Skeletal muscle satellite cell (primary cell): ENCODE results near the gene TATDN2.
"Not testable (repeated sequence)": the region's sequence is repeated elsewhere in the genome, so short reads cannot be mapped to it uniquely, and the experiment has no call there.

Experiments
- H3K27me3 ChIP-seq: 2 replicates; pipeline ENCODE4 v1.7.0; 2013; ENCODE audit warnings: low read length; ENCODE audit not compliant: control insufficient read depth, insufficient read depth
- H3K36me3 ChIP-seq: 2 replicates; pipeline ENCODE4 v1.7.0; 2013; ENCODE audit warnings: mild to moderate bottlenecking, control low read depth, low read length; ENCODE audit not compliant: insufficient read depth
- H3K4me1 ChIP-seq: 2 replicates; pipeline ENCODE4 v1.7.0; 2013; ENCODE audit warnings: low read length; ENCODE audit not compliant: control insufficient read depth, insufficient read depth
- H3K4me2 ChIP-seq: 2 replicates; pipeline ENCODE4 v1.7.0; 2013; ENCODE audit warnings: mild to moderate bottlenecking, low read length
- H3K4me3 ChIP-seq: 2 replicates; pipeline ENCODE4 v1.7.0; 2013; ENCODE audit warnings: low read length
- H3K9ac ChIP-seq: 2 replicates; pipeline ENCODE4 v1.7.0; 2013; ENCODE audit warnings: mild to moderate bottlenecking, low read depth, low read length, moderate library complexity
- H3K9me3 ChIP-seq: replicated peaks from 2 replicates; pipeline ENCODE4 v1.7.0; 2013; ENCODE audit warnings: mild to moderate bottlenecking, control low read depth, low read length

Gene TATDN2

GRCh38 chr3:10286596-10287295, 38.5 kb downstream of the TATDN2 start:
- Histone ChIP-seq H3K4me3 (no peak overlapping the region), H3K4me2 (no peak overlapping the region), H3K27me3 (no peaks in the 10 kb centered on the region), H3K9ac (peak overlapping the region; percentile 12), H3K4me1 (peaks cover 14% of the 10 kb centered on the region), H3K9me3 (no peaks in the 10 kb centered on the region), H3K36me3 (peaks cover 51% of the 10 kb centered on the region)

GRCh38 chr3:10287936-10288574, 39.8 kb downstream of the TATDN2 start:
- H3K36me3 ChIP-seq, result peaks cover 54% of the 10 kb centered on the region
- no peak overlapping the region for H3K4me3 ChIP-seq
- no peak overlapping the region for H3K9ac ChIP-seq
- no peaks in the 10 kb centered on the region for H3K27me3 ChIP-seq
- H3K9me3 ChIP-seq, result no peaks in the 10 kb centered on the region
- H3K4me1 ChIP-seq, result peaks cover 7% of the 10 kb centered on the region
- no peak overlapping the region for H3K4me2 ChIP-seq

GRCh38 chr3:10288575-10288960, 40.3 kb downstream of the TATDN2 start:
- H3K9me3 ChIP-seq, result no peaks in the 10 kb centered on the region
- no peak overlapping the region for H3K4me3 ChIP-seq
- H3K27me3 ChIP-seq, result no peaks in the 10 kb centered on the region
- H3K36me3 ChIP-seq, result peaks cover 48% of the 10 kb centered on the region
- no peak overlapping the region for H3K9ac ChIP-seq
- H3K4me1 ChIP-seq, result peaks cover 7% of the 10 kb centered on the region
- H3K4me2 ChIP-seq, result no peak overlapping the region

- no peak overlapping the region for H3K4me2 ChIP-seq
- no peak overlapping the region for H3K9ac ChIP-seq
- H3K27me3 ChIP-seq, result no peaks in the 10 kb centered on the region
- H3K36me3 ChIP-seq, result peaks cover 49% of the 10 kb centered on the region
- no peak overlapping the region for H3K4me3 ChIP-seq
- no peaks in the 10 kb centered on the region for H3K9me3 ChIP-seq
- H3K4me1 ChIP-seq, result peaks cover 7% of the 10 kb centered on the region
Measured at GRCh38 chr3:10289077-10289476, 40.8 kb downstream of the TATDN2 start.

- Histone ChIP-seq H3K27me3 (no peaks in the 10 kb centered on the region), H3K4me2 (no peak overlapping the region), H3K4me1 (peaks cover 7% of the 10 kb centered on the region), H3K4me3 (no peak overlapping the region), H3K9ac (no peak overlapping the region), H3K9me3 (no peaks in the 10 kb centered on the region), H3K36me3 (peaks cover 53% of the 10 kb centered on the region)
Measured at GRCh38 chr3:10289787-10290355, 41.6 kb downstream of the TATDN2 start.

DNA sequence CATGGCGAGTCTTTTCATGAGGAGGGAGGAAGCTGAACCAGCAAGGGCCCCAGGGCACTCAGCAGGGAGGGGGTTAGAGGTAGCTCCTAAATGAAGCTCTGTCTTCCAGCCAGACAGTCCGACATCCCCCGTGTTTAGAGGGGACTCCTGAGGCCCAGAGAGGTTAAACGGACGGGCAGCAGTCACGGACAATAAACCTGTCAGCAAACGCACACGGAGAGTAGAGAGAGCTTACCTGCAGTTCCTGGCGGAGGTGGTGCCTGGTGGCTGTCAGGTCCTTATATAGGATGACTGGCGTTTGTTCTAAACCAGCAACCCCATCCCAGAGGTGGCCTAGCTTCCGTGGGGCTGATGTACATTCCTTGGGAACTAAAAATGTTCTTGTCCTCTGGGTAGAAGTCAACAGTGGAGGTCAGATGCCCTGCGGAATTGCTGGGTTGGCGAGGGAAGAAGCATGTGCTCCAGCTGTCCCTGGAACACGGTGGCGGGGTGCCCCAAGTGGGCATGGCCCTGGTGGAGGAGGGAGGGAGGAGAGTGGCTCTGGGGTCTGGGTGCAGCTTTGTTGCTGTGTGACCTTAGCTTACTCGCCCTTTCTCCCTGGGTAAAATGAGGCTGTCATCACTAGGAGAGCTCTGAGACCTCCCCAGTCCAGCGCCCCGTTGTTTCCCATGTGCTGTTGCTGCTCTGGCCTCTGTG, 42.4 kb downstream of the TATDN2 start:
- Histone ChIP-seq H3K36me3 (peaks cover 53% of the 10 kb centered on the region), H3K4me3 (no peak overlapping the region), H3K9me3 (no peaks in the 10 kb centered on the region), H3K27me3 (no peaks in the 10 kb centered on the region), H3K9ac (no peak overlapping the region), H3K4me2 (no peak overlapping the region), H3K4me1 (peaks cover 7% of the 10 kb centered on the region)

GRCh38 chr3:10291641-10292040, 43.4 kb downstream of the TATDN2 start:
- H3K9me3 ChIP-seq, result no peaks in the 10 kb centered on the region
- peaks cover 43% of the 10 kb centered on the region for H3K36me3 ChIP-seq
- H3K27me3 ChIP-seq, result no peaks in the 10 kb centered on the region
- H3K4me3 ChIP-seq, result no peak overlapping the region
- peaks cover 6% of the 10 kb centered on the region for H3K4me1 ChIP-seq
- H3K9ac ChIP-seq, result no peak overlapping the region
- H3K4me2 ChIP-seq, result no peak overlapping the region

GRCh38 chr3:10292505-10293419, 44.5 kb downstream of the TATDN2 start, which contains the start of gene GHRL:
Gene GHRL (minus strand): TSS chr3:10292947. CDS start chr3:10290180, 2,767 bp downstream.
- Histone ChIP-seq H3K9ac (no peak within 1 kb of the TSS), H3K4me1 (no peaks in the 10 kb centered on the region), H3K9me3 (no peaks in the 10 kb centered on the region), H3K27me3 (no peaks in the 10 kb centered on the region), H3K4me2 (no peak within 1 kb of the TSS), H3K4me3 (no peak within 1 kb of the TSS), H3K36me3 (peaks cover 41% of the 10 kb centered on the region)

DNA sequence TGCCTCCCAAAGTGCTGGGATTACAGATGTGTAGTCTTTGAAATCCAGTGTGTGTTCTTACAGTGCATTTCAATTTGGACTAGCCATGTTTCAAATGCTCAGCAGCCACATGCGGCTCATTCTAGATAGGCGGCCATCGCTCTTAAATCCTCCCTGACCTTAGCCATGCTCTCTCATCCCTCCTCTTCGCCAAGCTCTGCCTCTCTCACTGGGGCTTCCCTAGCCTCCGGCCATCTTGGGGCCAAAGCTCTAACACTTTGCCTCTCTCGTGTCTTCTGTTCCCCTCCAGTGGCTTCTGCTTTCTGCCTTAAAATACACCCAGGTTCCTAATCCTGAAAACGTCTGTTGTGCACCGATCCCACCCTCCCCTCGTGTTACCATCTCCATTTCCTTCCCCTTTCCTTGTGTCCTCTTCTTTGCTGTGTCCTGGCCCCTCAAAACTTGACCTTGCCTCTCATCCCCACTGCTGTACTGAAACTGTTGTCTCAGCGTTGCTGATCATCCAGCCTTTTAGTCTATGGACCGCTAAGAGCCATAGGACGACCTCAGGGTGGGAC, 45.8 kb downstream of the TATDN2 start:
- no peaks in the 10 kb centered on the region for H3K4me1 ChIP-seq
- no peak overlapping the region for H3K4me3 ChIP-seq
- no peak overlapping the region for H3K4me2 ChIP-seq
- peaks cover 32% of the 10 kb centered on the region for H3K36me3 ChIP-seq
- no peaks in the 10 kb centered on the region for H3K27me3 ChIP-seq
- no peaks in the 10 kb centered on the region for H3K9me3 ChIP-seq
- H3K9ac ChIP-seq, result no peak overlapping the region

GRCh38 chr3:10298064-10298463, 49.8 kb downstream of the TATDN2 start:
- H3K9me3 ChIP-seq, H3K27me3 ChIP-seq, H3K4me2 ChIP-seq, H3K9ac ChIP-seq, H3K4me1 ChIP-seq, H3K4me3 ChIP-seq: not testable (repeated sequence)
- peaks cover 48% of the 10 kb centered on the region for H3K36me3 ChIP-seq
